Panc1 (cell line): Measurements from ENCODE around the gene PIM2.

Experiments
- POLR2AphosphoS5 ChIP-seq: IDR thresholded peaks from 2 replicates; pipeline ENCODE4 v1.6.1; 2012; ENCODE audit warnings: mild to moderate bottlenecking, low read depth, low read length, moderate library complexity
- TF ChIP-seq, protein P1 (sequence below), 2 experiments: IDR thresholded peaks; 2 replicates each; pipeline ENCODE4 v1.6.1; 2011 to 2012; ENCODE audit warnings: low read depth in 2 of 2, control low read depth in 1 of 2, low read length in 1 of 2, mild to moderate bottlenecking in 1 of 2, moderate library complexity in 1 of 2; ENCODE audit not compliant: insufficient read depth in 1 of 2
- TF ChIP-seq, protein P2 (sequence below): fragments of 450-650 bp; IDR thresholded peaks from 2 replicates; pipeline ENCODE4 v1.5.1; 2017; ENCODE audit warnings: mild to moderate bottlenecking

DNA sequence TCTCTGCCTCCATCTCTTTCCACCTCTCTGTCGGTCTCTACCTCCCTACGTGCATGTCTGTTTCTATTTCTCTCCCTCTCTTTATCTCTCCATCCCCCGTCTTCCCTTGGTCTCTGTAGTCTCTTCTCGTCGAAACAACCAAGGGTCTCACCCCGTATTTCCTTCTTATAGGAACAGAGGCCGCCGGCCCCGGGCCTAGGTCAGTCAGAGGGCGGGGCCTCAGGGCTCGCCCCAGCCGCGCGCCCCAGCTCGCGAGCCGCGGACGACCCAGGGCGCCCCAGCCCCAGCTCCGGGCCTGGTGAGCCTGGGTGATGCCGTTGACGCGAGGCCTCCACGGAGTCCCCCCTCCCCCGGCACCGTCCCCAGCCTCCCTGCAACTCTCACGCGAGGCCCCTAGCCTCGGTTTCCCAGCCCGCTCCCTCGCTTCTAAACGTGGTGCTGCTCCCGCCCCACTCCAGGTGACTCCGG, 27.9 kb downstream of the PIM2 start:
- TF ChIP-seq, protein P1, sequence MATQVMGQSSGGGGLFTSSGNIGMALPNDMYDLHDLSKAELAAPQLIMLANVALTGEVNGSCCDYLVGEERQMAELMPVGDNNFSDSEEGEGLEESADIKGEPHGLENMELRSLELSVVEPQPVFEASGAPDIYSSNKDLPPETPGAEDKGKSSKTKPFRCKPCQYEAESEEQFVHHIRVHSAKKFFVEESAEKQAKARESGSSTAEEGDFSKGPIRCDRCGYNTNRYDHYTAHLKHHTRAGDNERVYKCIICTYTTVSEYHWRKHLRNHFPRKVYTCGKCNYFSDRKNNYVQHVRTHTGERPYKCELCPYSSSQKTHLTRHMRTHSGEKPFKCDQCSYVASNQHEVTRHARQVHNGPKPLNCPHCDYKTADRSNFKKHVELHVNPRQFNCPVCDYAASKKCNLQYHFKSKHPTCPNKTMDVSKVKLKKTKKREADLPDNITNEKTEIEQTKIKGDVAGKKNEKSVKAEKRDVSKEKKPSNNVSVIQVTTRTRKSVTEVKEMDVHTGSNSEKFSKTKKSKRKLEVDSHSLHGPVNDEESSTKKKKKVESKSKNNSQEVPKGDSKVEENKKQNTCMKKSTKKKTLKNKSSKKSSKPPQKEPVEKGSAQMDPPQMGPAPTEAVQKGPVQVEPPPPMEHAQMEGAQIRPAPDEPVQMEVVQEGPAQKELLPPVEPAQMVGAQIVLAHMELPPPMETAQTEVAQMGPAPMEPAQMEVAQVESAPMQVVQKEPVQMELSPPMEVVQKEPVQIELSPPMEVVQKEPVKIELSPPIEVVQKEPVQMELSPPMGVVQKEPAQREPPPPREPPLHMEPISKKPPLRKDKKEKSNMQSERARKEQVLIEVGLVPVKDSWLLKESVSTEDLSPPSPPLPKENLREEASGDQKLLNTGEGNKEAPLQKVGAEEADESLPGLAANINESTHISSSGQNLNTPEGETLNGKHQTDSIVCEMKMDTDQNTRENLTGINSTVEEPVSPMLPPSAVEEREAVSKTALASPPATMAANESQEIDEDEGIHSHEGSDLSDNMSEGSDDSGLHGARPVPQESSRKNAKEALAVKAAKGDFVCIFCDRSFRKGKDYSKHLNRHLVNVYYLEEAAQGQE (IDR thresholded peaks at IDR 0.05; ENCODE audit: insufficient read depth in 1 of 2, low read depth in 2 of 2, low read length in 1 of 2) = no peak
- TF ChIP-seq, protein P2, sequence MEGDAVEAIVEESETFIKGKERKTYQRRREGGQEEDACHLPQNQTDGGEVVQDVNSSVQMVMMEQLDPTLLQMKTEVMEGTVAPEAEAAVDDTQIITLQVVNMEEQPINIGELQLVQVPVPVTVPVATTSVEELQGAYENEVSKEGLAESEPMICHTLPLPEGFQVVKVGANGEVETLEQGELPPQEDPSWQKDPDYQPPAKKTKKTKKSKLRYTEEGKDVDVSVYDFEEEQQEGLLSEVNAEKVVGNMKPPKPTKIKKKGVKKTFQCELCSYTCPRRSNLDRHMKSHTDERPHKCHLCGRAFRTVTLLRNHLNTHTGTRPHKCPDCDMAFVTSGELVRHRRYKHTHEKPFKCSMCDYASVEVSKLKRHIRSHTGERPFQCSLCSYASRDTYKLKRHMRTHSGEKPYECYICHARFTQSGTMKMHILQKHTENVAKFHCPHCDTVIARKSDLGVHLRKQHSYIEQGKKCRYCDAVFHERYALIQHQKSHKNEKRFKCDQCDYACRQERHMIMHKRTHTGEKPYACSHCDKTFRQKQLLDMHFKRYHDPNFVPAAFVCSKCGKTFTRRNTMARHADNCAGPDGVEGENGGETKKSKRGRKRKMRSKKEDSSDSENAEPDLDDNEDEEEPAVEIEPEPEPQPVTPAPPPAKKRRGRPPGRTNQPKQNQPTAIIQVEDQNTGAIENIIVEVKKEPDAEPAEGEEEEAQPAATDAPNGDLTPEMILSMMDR = no peak
- TF ChIP-seq POLR2AphosphoS5 = no peak
